HUES6 (cell line): ENCODE data around the gene FOXJ2.
"Not testable (repeated sequence)": the region's sequence is repeated elsewhere in the genome, so short reads cannot be mapped to it uniquely, and the experiment has no call there.

Experiments used
- H3K27ac ChIP-seq: 2 replicates; pipeline ENCODE4 v1.7.0; 2013; ENCODE audit warnings: low read depth, mild to moderate bottlenecking, low read length, inconsistent platforms
- H3K27me3 ChIP-seq: 2 replicates; pipeline ENCODE4 v1.6.1; 2013; ENCODE audit warnings: low read length; ENCODE audit not compliant: control insufficient read depth, insufficient read depth
- H3K36me3 ChIP-seq: 2 replicates; pipeline ENCODE4 v1.6.1; 2013; ENCODE audit warnings: low read length; ENCODE audit not compliant: control insufficient read depth, insufficient read depth
- H3K4me1 ChIP-seq: 2 replicates; pipeline ENCODE4 v1.6.1; 2013; ENCODE audit warnings: low read length; ENCODE audit not compliant: control insufficient read depth, insufficient read depth
- H3K4me3 ChIP-seq: 2 replicates; pipeline ENCODE4 v1.5.1; 2013; ENCODE audit warnings: low read depth, low read length
- H3K9ac ChIP-seq: one replicate; pipeline ENCODE4 v1.6.1; 2013; ENCODE audit warnings: mild to moderate bottlenecking, low read length
- H3K9me3 ChIP-seq: 2 replicates; pipeline ENCODE4 v1.6.1; 2013; ENCODE audit warnings: low read depth, low read length; ENCODE audit not compliant: control insufficient read depth, insufficient read depth

FOXJ2 gene

DNA sequence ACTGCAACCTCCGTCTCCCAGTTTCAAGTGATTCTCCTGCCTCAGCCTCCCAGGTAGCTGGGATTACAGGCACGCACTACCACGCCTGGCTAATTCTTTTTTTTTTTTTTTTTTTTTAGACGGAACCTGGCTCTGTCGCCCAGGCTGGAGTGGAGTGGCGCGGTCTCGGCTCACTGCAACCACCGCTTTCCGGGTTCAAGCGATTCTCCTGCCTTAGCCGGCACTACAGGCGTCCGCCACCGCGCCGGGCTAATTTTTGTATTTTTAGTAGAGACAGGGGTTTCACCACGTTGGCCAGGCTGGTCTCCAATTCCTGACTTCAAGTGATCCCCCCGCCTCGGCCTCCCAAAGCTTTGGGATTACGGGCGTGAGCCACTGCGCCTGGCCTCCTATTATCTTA lies 1.5 kb upstream of the FOXJ2 start:
- H3K4me3 ChIP-seq, H3K27me3 ChIP-seq, H3K27ac ChIP-seq, H3K36me3 ChIP-seq, H3K9me3 ChIP-seq, H3K9ac ChIP-seq: not testable (repeated sequence)
- peaks cover 29% of the 10 kb centered on the region for H3K4me1 ChIP-seq

DNA sequence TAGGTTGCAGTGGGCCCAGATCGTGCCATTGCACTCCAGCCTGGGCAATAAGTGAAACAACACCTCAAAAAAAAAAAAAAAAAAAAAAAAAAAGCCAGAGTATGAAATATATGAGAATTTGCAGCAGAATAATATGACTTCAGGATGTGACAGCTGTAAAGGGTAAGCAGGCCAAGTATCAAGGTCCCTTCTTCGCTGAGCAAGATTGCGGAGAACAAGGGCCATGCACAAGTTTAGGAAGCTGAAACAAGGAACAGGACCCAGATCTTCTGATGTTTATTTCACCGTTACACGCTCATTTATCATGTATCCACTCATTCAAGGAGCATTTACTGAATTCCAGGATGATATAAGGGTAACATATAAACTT lies 659 bp upstream of the FOXJ2 start:
- H3K9me3 ChIP-seq: no peaks in the 10 kb centered on the region
- H3K36me3 ChIP-seq: no peaks in the 10 kb centered on the region
- H3K4me3 ChIP-seq: peak overlapping the region; percentile 93
- no peaks in the 10 kb centered on the region for H3K27me3 ChIP-seq
- peaks cover 35% of the 10 kb centered on the region for H3K4me1 ChIP-seq
- no peak overlapping the region for H3K27ac ChIP-seq
- peak overlapping the region; percentile 47 for H3K9ac ChIP-seq

DNA sequence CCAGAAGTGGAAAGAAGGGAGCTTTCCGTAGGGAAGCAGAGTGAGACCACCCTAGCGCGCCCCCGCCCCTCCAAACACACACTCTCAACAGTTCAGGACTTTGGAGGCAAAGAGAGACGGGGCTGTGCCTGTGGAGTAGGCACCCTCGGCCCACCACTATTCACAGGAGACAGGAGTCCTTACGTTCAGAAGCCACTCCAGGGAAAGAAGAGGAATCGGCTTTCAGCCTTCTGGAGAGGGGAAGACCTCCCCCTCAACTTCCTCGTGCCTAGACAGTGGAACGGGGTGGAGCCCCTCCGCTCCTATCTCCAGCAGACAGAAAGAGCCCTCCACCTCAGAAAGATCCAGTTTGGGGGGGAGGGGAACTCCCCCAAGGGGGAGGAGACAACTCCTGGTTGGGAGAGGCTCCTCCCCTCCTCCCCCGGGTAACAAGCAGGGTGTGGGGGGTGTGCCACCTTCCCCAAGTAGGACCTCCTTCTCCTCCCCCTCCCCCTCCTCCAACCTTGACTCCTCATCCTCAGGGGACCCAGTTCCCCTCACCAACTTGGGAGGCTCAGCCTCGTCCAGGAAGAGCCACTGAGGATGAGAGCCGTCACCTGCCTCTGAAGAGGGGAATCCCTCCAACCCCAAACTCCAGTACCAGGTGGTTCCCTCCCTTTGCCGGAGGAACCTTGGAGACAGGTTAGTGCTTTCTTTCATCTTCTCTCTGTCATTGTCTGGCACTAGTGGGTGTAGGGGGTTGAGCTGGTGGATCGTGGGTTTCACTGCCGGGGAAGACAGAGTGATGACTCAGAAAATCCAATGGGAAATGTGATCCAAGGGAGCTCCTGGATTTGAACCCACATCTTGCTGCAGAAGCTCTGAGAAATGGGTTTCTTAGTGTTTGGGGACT lies 883 bp downstream of the FOXJ2 start:
- Histone ChIP-seq H3K9ac (peak overlapping the region; percentile 78), H3K4me3 (peak overlapping the region; percentile 93)

DNA sequence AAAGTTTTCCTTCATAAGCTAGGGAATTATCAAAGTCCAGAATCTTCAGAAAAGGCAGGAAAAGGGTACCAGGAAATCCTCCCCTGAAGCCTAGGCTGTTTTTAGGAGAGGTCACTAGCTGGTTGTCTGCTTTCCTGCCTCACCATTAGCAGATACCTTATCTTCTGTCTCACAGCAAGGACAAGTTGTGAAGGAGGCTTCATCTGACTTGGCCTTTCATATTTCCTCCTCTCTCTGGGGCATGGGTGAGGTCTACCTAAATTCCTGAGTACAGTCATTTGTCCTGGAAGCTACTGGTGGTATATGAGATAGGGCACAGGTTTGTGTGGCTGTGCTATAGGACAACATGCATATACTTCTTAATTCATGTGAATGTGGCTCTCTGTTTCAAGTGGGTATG lies 2.3 kb downstream of the FOXJ2 start:
- no peak overlapping the region for H3K9ac ChIP-seq
- H3K9me3 ChIP-seq: no peaks in the 10 kb centered on the region
- H3K36me3 ChIP-seq: peaks cover 2% of the 10 kb centered on the region; the same call in 1 of the 2 replicates
- H3K27ac ChIP-seq: no peak overlapping the region
- H3K27me3 ChIP-seq: no peaks in the 10 kb centered on the region
- peaks cover 60% of the 10 kb centered on the region for H3K4me1 ChIP-seq
- peak overlapping the region; percentile 93; the same call in 1 of the 2 replicates for H3K4me3 ChIP-seq

More for the DNA sequence above, 883 bp downstream of the FOXJ2 start:
- Histone ChIP-seq H3K27me3 (no peaks in the 10 kb centered on the region), H3K4me1 (peaks cover 47% of the 10 kb centered on the region), H3K27ac (peak overlapping the region; percentile 69; the same call in 1 of the 2 replicates), H3K36me3 (no peaks in the 10 kb centered on the region), H3K9me3 (no peaks in the 10 kb centered on the region)

DNA sequence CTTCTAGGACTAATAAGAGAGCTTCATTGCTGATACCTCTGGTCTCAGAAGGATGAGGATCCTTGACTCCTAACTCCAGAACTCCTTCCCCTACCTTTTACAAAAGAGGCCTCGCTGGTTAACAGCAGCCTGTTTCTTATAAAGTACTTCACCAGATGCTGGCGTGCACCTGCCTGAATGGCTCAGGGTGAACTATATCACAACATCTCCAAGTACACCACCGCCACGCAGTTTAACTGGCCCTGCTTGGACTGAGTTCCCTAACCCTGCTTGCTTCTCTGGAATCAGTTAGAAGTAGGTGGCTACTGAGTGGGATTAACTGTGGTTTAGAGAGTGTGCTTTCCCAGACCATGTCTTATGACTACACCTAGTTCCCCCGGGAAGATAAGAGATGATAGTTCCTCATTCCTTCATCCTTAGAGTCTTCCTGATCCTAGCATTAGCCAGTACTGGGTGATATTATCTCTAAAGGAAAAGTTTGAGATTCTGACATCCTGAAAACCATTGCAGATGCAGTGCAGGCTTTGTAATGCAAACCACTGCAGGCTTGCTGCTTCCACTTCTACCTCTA lies 3.0 kb downstream of the FOXJ2 start:
- Histone ChIP-seq H3K36me3 (peaks cover 7% of the 10 kb centered on the region; the same call in 1 of the 2 replicates), H3K9me3 (no peaks in the 10 kb centered on the region), H3K27ac (no peak overlapping the region), H3K9ac (no peak overlapping the region), H3K27me3 (no peaks in the 10 kb centered on the region), H3K4me1 (peaks cover 63% of the 10 kb centered on the region), H3K4me3 (peak overlapping the region; percentile 93; the same call in 1 of the 2 replicates)

DNA sequence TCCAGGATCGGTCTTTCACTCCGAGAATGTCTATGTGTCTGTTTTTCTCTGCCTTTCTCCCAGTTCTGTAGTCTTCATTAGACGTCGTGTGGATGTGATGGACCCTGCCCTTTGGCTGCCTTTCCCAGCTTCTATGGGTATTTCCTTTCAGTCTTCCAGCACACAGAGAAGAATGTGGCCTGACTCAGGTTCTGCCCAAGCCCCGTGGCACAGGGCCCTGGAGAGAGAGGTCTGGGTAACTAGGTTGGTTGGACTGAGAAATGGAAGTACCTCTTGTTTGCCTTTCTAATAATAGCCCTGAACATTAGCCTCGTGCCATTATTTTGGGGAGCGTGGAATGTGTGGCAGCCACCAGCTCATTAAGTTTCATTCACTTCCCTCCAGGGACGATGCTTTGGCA lies 3.8 kb downstream of the FOXJ2 start:
- H3K27ac ChIP-seq: no peak overlapping the region; the same call in 1 of the 2 replicates
- H3K36me3 ChIP-seq: peaks cover 11% of the 10 kb centered on the region; the same call in 1 of the 2 replicates
- H3K4me1 ChIP-seq: peaks cover 63% of the 10 kb centered on the region
- H3K27me3 ChIP-seq: no peaks in the 10 kb centered on the region
- no peak overlapping the region for H3K4me3 ChIP-seq
- H3K9ac ChIP-seq: no peak overlapping the region
- H3K9me3 ChIP-seq: no peaks in the 10 kb centered on the region

DNA sequence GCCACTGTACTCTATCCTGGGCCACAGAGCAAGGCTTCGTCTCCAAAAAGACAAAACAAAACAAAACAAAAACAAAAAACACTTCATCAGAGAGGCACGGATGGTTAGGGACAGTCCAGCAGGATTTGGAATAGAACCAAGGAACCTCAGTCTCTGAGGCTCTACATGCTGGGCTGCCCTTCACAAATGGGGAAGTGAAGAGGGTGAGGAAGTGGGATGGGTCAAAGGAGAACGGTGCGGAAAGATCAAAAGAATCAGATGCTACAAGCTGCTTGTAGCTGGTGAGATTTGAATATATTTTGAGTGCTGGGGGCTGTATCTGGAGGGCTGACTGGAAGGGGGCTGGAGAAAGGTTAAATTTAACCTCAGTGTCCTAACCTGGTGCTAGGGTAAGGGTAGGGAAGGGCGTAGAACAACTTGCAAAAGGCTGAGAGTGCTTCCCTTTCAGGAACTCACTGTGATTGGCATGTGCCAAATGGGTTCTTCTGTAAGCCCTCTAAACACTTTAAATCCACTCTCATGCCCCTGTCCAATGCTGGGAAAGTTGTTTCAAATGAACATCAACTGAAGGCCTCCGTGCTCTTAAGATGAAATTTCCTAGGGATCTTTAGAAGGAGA lies 4.6 kb downstream of the FOXJ2 start:
- H3K4me3 ChIP-seq: peak overlapping the region; percentile 5; the same call in 1 of the 2 replicates
- no peak overlapping the region for H3K9ac ChIP-seq
- peaks cover 63% of the 10 kb centered on the region for H3K4me1 ChIP-seq
- no peaks in the 10 kb centered on the region for H3K9me3 ChIP-seq
- no peaks in the 10 kb centered on the region for H3K27me3 ChIP-seq
- peaks cover 11% of the 10 kb centered on the region; the same call in 1 of the 2 replicates for H3K36me3 ChIP-seq
- H3K27ac ChIP-seq: no peak overlapping the region

DNA sequence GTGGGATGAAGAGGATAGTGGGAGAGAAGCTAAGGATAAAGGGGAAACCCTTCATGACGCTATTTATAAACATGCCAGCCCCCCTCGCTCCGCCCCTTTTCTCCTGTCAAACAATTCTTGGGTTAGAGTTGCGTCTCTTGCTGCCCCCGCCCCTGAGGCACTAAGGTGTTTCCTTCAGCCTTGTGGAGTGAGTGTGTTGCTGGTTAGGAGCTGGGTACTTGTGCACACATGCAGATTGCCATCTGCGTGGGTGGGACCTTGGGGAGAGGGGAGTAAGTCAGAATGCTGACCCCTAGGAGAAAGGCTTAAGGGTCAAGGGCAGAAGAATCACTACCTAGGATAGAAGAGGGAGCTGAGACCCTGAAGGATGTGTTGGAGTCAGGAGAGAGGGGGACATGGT lies 5.4 kb downstream of the FOXJ2 start:
- peak overlapping the region; percentile 51 for H3K9ac ChIP-seq
- no peaks in the 10 kb centered on the region for H3K9me3 ChIP-seq
- no peaks in the 10 kb centered on the region for H3K27me3 ChIP-seq
- peaks cover 63% of the 10 kb centered on the region for H3K4me1 ChIP-seq
- H3K27ac ChIP-seq: no peak overlapping the region
- peak overlapping the region; percentile 58 for H3K4me3 ChIP-seq
- peaks cover 16% of the 10 kb centered on the region for H3K36me3 ChIP-seq

DNA sequence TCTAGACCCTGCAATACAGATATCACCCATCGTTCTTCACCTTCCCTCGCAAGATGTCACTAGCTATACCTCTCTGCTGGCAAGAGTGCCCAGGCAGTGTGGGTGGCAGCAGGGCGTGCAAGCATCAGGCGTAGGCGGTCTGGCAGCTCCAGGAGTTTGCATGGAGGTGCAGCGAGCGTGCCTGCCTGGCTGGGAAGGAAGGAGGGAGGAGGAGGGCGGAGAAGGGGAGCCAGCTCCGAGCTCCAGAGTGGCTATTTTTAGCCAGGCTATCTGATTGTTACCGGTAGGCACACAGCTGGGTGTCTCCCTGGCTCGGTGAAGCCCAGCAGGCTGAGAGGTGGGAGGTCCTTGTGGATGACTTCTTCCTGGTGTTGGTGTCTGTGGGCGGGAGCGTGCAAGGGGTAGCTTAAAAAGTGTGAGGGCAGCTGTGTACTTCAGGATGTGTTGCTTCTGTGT lies 6.2 kb downstream of the FOXJ2 start:
- Histone ChIP-seq H3K27ac (no peak overlapping the region), H3K4me1 (peaks cover 61% of the 10 kb centered on the region), H3K4me3 (peak overlapping the region; percentile 58), H3K36me3 (peaks cover 22% of the 10 kb centered on the region), H3K9ac (peak overlapping the region; percentile 51), H3K27me3 (no peaks in the 10 kb centered on the region), H3K9me3 (no peaks in the 10 kb centered on the region)

DNA sequence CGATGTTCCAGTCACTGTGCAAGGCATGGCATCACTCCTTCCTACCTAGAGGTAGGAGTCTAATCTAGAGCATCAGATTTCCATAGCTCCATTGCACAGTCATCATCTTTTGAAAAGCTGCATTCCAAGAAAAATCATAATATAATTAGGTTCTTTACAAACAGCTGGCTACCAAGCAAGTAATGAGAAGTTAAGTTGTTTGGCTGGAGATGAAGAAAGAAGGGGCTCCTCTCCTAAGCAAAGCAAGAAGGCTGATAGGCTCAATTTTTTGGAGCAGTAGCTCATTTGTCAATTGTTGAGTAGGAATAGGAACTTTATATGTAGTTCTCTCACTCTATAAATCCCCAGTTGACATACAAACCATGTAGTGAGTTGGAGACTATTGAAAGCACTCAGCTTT lies 8.3 kb downstream of the FOXJ2 start:
- H3K9ac ChIP-seq: no peak overlapping the region
- H3K36me3 ChIP-seq: peaks cover 33% of the 10 kb centered on the region

More for the DNA sequence above, 8.3 kb downstream of the FOXJ2 start:
- Histone ChIP-seq H3K9me3 (no peaks in the 10 kb centered on the region), H3K4me3 (no peak overlapping the region), H3K4me1 (peaks cover 40% of the 10 kb centered on the region), H3K27ac (no peak overlapping the region), H3K27me3 (no peaks in the 10 kb centered on the region)
